ENCODE data around the gene PTTG1.
A peak's percentile ranks its signal among the peaks of the same experiment; 100 is the strongest.

Gene PTTG1

DNA sequence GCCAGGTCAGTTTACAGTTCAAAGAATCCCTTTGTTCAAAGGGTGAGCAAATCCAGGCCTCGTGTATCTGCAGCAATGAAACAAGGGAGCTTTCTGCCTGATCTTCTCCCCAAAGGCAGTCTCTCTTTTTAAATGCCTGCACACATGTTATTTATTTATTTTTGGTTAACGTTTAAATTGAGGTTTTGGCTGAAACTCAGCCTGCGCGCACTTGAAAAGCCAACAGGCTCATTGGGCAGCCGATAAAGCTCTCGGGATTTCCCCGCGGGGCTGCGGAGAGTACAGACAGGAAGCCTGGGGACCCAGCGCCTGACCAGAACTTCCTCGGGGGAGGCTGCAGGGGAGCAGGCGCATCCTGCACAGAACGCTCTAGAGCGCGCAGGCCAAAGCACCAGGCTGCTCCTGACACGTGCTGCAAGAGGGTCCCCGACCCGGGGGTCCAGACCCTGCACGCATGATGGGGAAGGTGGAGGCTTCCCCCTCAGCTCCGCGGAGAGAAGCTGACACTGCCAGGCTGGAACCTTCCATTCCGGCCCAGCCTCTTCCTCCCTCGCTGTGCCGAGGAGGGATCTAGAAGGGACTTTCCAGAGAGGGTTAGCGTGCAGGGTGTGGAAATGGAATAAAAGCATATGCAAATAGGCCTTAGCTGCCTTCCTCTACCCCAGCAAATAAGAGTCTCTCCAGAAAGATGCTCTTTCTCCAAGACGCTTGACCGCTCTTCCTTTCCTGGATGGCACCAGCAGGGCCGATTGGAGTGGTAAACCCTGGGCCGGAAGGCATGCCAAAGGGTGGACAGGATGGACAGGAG lies 46.1 kb downstream of the PTTG1 start:
- Histone ChIP-seq H3K4me3 (peak overlapping the region; percentile 8 to 43 (median 36)), H3K27ac (peak overlapping the region in 20 of 21 experiments; percentile 25 to 91 (median 76))

- Histone ChIP-seq H3K27ac (peak overlapping the region in 20 of 21 experiments; percentile 25 to 91 (median 76)), H3K4me3 (peak overlapping the region; percentile 25 to 43 (median 36))
Observed at GRCh38 chr5:160468363-160468975, 46.8 kb downstream of the PTTG1 start.

DNA sequence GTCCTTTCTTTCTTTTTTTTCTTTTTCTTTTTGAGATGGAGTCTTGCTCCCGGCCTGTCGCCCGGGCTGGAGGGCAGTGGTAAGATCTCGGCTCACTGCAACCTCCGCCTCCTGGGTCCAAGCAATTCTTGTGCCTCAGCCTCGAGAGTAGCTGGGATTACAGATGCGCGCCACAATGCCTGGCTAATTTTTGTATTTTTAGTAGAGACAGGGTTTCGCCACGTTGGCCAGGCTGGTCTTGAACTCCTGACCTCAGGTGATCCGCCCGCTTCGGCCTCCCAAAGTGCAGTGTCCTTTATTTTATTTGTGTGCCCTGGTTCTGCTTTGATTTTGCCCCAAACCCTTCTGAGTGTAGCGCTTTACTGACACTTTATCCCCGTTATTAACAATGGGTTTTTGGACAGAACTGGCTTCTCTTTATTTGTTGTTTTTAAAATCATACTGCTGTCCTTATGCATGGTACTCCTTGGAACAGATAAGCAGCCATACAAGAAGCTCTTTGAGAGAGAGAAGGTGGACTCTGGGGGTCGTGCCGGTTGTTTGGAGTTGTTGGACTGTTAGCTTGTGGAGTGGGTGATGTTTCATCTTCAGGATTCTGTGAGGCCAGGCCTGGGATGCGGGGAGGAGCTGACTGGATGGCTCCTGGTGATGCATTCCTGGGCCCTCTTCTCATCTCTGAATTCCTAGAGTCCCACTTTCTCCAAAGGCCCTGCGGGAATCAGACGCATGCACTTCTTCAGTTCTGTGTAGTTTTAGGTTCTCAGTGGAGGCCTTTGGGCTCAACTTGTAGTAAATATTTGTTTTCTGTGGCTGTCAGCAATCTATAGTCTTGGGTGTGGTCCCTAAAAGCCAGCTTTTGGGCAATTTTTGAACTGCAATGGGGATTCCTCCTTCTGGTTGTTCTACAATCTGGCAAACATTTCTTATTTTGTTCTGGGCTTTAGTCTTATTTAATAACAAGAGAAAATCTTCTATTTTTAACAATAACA lies 47.8 kb downstream of the PTTG1 start:
- peak overlapping the region in 19 of 21 experiments; percentile 0 to 91 (median 76) for H3K27ac ChIP-seq

DNA sequence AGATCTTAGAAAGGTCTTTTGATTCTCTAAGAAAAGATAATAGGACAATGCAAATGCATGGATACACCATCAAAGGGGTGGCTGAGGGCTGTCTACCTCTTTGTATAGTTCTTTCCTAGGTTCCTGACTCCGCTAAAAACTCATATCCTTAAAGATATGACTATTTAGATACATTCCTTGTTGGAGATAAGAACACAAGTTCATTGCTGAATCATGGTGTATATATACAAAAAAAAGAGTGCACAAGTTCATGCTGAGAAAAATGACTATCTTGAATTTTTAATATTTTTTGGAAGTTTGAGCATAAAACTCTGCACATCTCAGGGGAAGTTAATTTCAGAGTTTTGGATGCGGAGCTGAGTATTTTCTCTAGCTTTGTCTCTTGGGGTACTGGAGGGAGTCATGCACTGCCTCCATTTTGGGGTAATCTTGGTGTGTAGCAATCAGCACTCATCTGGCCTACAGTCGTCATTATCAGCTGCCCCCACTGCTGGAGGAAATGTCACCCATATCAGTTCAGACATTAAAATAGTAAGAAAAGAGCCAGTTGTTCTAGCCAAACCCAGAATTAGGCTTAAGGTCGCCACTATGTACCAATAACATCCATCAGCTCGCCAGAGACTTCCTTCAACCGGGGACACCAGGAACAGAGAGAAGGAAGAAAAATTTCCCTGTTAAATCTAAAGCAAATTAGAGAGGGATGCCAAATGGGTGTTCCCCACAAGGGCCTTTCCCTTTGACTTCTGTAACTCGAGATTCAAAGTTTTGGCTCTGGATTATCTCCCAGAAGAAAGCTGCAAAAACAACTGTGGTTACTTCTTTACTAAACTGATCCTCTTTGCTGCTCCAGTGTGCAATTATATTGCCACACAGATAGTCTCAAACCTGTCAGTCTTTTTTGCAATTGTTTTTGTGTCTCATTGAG lies 49.0 kb downstream of the PTTG1 start:
- Histone ChIP-seq H3K4me3 (peak overlapping the region in 4 of 7 experiments; percentile 9 to 43 (median 36)), H3K27ac (peak overlapping the region in 17 of 21 experiments; percentile 1 to 91 (median 73))

More for the DNA sequence above, 47.8 kb downstream of the PTTG1 start:
- peak overlapping the region in 6 of 7 experiments; percentile 25 to 43 (median 36) for H3K4me3 ChIP-seq

GRCh38 chr5:160471761-160472160 lies 50.1 kb downstream of the PTTG1 start:
- H3K27ac ChIP-seq, result peak overlapping the region in 15 of 21 experiments; percentile 10 to 91 (median 59)
- H3K4me3 ChIP-seq, result peak overlapping the region in 2 of 7 experiments; percentile 2

- peak overlapping the region in 1 of 7 experiments; percentile 2 for H3K4me3 ChIP-seq
- H3K27ac ChIP-seq, result peak overlapping the region in 13 of 21 experiments; percentile 15 to 91 (median 63)
Observed at GRCh38 chr5:160472482-160472881, 50.8 kb downstream of the PTTG1 start.

DNA sequence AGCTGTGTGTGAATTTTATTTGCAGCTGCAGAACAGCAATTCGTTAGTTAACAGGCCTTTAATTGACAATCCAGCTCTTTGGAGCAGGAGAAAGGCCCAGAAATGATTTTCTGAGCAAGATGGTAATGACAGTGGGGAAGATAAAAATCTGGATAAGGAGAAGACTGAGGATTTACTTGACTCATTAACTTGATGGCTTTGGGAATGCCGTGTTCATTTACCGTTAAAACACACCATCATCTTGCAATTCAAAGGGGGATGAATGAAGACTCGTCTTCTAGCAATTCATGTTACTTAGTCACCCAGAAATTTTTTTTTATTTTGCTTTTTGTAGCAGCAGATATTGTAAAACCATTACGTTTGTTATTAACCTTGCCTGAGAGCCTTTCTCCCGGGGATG lies 52.0 kb downstream of the PTTG1 start:
- H3K27ac ChIP-seq, result peak overlapping the region in 5 of 21 experiments; percentile 35 to 91 (median 86)
- H3K4me3 ChIP-seq, result no peak overlapping the region

DNA sequence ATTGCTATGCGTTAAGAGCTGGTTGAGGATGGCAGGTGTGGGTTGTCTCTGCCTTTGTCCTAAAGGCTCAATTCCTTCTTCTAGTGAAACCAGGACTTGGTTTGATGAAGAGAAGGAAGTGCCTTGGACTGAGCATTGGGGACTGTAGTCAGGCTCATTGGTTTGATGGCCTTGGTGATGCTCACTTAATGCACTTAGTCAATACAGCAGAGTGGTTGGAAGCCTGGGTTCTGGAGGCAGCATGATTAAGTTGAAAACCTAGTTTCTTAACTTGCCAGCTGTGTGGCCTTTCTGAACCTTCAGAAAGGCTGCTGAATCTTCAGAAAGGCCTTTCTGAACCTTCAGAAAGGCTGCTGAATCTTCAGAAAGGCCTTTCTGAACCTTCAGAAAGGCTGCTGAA lies 52.4 kb downstream of the PTTG1 start:
- H3K27ac ChIP-seq, result peak overlapping the region in 6 of 21 experiments; percentile 35 to 91 (median 70)
- H3K4me3 ChIP-seq, result no peak overlapping the region

GRCh38 chr5:160475864-160476438 lies 54.3 kb downstream of the PTTG1 start:
- no peak overlapping the region for H3K4me3 ChIP-seq
- H3K27ac ChIP-seq, result peak overlapping the region in 4 of 21 experiments; percentile 32 to 91 (median 71)

DNA sequence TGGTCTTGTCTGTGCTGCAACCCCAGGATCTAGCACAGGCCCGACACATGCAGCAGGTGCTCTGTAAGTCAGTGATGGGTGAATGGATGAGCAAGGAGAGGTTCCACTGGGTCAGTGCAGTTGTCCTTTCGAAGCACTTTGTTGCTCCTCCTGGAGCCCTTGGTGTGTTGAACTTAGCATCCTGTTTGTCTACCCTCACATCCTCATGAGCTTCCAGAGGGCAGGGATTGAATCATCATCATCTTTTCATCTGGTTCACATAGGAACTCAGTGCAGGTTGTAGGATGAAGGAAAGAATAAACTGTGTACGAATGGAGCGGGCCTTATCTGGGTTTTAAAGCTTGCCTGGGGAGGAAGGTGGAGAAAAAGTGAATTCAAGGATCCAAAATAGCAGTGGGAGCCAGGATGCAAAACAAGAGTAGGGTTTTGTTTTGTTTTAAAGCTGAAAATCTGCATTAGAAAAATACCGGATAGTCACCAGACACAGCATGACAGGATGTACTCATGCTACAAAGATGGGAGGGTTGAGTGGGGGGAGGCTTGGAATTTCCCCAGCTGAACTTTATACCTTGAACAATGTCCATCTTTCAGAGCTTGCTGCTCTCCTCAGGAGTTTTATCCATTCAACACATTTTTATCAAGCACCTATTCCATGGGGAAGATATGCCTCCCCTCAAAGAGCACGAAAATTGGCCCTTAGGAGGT lies 55.8 kb downstream of the PTTG1 start:
- no peak overlapping the region for H3K4me3 ChIP-seq
- peak overlapping the region in 7 of 21 experiments; percentile 6 to 91 (median 63) for H3K27ac ChIP-seq

DNA sequence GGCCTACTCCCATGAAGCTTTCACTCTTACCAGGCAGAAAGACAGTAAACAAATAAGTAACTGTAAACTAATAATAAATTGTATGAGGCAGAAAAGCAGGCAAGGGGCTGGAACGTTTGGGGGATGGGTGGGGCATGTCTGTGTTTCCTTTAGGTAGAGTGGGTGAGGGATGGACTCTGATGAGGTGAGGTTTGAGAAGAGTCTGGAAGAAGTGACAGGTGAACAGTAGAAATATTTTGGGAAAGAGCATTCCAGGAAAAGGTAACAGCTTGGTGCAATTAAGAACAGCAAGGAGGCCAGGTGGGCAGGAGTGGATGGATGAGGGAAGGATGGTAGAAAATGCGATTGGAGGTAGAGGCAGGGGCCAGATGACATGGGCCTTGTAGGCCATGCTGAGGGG lies 56.5 kb downstream of the PTTG1 start:
- Histone ChIP-seq H3K4me3 (no peak overlapping the region), H3K27ac (peak overlapping the region in 3 of 21 experiments; percentile 12 to 86 (median 41))
